Activated T-helper 1 cell treated with anti-CD3 and anti-CD28 coated beads, Interleukin-2, amount 50 U/mL, for 16 hours (primary cell): ENCODE data around the gene NEDD4L.

ENCODE experiments used
- DNase-seq, 2 donors: peaks; one replicate each; pipeline ENCODE4 v3.0.0-alpha.2; 2020; ENCODE audit warnings: low read depth in 1 of 2, low spot score in 1 of 2

Gene NEDD4L

DNA sequence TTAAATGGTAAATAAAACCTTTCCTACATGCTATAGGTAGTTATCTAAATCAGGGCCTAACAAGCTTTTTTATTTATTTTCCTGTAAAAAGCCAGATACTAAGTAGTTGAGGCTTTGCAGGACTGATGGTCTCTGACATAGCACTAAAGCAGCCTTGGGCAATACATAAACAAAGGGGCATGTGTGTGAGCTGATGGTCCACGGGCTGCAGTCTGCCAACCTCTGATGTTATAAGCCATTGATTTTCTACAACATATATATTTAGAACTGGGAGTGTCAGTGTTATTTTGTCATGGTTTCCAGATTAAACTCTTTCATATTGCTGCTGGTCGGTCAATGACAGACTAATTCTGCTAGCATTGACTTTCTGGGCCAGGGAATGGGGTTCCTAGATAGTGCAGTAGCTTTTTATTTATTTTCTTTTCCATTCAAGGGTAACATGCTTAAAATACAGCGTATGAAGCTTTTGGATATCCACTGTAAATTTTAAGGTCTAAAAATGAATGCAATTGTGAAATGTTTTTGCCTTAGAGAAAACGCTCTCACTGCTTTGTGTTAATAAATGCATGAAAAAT, 134.0 kb downstream of the NEDD4L start:
- no peak for DNase-seq

DNA sequence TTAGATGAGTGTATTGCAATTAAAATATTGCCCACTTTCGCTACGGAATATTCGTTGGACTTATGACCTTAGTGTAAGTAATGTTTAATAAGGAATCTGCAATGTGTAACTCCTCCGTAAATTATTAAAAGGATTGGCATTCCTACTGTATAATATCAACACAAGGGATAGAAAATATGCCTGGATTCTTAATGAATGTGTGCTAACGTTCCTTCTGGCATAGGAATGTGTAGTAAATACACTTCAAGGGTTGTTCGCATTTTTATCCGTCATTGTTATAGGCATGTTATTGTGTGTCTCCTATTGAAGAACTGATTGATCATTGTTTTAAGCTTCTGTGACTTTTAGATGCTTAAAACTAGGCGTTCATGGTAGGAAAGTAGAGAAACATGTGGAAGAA, 134.5 kb downstream of the NEDD4L start:
- no peak for DNase-seq

DNA sequence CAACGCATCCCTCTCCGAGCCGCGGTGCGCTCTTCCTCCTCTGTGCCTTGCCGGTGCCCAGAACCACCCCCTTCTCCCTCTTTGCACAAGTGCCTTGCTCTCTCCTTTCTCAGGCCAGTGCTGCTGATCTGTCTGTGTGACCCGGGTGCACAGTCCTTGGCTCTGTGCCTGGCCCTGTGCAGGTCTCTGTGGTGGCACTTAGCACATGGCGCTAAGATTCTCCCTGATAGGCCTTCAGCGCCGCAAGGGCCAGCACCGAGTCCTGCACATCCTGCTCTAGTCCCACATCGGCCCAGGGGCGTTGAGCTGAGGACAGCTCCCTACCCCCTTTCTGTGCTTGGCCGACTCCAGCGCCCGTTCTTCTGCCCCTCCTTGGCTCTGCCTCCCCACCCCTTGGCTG, 136.1 kb downstream of the NEDD4L start:
- no peak for DNase-seq

DNA sequence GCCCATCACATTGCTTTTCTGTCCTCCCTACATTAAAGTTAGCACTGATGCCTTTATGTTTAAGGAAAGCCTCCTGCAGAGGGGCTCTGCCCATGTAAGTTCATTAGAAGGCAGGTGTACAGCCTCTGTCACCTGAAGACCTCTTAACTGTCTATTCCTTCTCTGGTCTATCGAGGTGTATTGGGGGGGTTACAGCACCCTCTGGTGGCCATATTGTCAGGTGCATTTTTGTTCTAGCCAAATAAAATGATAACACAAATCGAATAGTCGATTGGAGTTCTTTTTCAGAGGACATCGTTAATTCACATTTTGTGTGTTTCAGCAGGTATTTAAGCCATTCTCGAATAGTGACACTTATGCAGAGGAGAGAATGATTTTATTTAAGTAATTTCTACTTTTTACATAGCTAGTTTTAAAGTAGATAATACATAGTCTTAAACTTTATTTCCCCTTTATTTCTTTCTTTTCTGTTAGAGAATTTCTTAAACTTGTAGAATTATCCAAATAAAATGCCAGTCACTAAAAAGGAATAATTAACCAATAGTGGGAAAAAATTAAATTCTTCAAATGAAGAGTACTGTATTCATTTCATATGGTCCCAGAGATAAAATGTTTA, 136.8 kb downstream of the NEDD4L start:
- DNase-seq, result peak; percentile 17 to 27

DNA sequence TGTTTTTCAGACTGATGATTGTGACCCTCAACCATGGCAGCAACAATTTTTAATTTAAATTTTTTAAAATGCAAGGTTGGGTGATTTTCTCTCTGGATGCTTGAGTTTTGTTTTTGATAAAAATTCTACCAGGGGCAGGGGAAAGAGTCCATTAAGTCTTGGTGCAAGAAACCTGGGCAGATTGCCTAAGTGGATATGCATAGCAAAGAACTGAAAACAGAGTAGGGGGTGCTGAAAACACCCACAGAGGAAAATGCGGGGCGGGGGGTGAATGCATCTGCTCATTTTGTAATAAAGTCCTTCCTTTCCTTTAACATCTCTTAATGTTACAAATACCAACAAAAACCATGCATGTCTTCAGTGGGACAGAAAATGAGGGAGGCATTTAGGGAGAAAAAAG, 138.0 kb downstream of the NEDD4L start:
- no peak for DNase-seq

DNA sequence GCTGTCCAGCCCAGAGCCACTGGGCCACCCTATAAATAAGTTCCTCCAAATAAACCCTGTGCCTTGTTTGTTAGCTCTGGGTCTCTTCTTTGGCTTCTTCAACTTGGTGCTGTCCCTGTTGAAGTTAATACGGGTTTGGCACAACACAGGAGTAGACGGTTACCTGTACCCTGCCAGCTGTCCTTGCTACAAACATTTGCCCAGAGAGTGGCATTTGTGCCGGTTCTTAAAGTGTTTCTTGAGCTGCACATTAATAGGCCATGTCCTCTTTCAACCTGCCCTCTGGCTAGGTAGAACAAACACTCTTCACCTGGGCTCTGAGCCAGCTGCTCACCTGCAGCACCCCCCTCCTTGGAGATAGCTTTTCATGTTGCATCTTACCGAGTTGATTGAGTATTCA, 139.2 kb downstream of the NEDD4L start:
- no peak for DNase-seq

DNA sequence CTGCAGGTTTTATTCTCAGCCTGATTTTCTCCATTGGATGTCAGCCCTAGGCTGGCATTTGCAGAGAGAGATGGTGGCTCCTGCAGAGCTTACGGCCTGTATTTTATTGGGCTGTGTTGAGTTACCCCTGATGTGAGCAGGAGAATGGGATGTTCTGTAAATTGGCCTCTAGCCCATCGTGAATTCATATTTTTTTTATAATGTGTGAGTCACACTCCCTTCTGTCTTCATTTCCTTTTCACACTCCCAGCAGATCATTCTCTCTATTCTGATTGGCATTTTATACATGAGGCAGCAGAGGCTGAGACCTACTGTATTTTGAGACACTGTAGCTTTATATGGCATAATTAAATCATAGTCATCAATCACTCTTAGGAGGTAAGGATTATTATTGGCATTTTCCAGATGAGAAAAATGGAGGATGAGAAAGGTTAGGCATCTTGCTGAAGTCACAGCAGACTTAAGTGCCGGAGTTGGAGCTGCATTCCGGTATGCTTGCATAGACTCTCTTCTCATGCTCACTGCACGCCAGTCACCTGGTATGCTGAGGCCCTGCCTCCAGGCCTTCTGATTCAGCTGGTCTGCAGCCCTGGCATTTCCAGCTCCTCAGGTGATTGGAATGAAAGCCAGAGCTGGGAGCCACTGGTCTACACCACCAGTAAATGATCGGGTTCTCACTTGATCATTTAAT, 142.4 kb downstream of the NEDD4L start:
- no peak for DNase-seq

DNA sequence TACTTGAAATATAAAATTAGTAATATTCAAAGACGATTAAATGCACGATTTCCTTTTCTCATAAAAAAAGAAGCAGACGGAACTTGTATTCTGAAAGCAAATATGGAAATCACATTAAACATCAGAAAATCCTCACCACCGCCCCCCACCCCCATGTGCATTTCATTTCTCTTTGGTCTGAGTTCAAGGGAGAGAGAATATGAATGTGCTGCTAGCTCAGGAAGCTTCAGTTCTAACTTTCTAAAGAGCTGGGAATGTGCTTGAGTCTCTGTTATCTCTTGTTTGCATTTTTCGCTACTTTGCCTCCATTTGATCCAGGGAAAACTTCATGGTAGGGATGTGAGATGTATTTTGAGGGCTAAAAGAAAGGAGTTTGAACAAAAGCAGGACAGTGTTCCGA, 143.6 kb downstream of the NEDD4L start:
- DNase-seq, result no peak

DNA sequence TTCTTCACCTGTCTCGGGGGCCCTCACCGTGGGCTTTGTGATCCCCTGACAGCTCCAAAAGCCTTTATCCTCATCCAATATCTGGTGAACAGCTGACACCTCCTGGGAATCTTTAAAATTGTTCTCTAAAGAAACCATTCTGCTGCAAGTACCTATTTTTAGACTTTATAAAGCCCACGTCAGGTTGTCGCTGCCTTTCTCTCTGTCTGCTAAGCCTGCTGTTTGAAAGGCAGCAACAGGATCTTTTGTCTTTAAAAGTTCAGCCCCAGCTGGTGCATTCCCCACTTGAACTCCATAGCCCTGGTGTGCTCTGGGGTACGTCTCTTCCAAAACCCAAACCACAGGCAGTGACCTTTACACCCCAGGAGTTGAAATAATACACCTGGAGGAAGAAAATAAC, 145.0 kb downstream of the NEDD4L start:
- DNase-seq, result no peak

DNA sequence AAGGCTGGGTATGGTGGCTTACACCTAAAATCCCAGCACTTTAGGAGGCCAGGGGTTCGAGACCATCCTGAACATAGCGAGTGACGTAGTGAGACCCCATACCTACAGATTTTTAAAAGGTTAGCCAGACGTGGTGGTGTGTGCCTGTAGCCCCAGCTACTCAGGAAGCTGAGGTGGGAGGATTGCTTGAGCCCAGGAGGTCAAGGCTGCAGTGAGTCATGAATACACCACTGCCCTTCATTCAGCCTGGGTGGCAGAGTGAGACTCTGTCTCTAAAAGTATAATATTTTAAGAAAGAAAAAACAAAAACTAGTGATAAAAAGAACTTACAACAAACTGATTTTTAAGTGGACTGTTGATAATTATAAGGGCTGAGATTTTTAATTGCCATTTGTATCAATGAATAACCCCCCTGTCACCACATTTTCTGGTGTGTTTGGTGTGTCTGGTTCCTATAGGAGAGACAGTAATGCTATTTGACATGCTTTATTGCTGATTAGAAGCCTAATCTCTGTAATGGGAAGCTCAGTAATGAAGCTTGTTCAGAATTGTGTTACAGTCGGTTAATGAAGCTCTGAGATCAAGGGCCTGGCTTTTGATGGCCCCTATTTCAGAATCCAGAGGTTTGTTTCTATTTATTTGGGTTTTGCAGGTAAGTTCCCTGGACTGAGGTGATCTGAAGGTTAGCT, 147.0 kb downstream of the NEDD4L start:
- DNase-seq, result no peak

DNA sequence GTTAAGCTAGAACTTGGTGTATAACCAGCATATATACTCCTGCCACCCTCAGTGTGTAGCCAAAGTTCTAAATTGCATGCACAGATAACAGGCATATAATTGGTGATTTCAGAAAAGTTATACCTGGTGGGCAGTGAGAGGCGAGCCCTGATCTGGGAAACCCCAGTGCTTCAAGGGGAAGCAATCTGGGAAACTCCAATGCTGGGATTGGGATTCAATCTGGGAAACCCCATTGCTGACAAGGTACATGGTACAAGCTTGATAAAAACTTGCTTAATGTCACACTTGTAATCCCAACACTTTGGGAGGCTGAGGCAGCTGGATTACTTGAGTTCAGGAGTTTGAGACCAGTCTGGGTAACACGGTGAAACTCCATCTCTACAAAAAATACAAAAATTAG, 147.6 kb downstream of the NEDD4L start:
- DNase-seq, result no peak

DNA sequence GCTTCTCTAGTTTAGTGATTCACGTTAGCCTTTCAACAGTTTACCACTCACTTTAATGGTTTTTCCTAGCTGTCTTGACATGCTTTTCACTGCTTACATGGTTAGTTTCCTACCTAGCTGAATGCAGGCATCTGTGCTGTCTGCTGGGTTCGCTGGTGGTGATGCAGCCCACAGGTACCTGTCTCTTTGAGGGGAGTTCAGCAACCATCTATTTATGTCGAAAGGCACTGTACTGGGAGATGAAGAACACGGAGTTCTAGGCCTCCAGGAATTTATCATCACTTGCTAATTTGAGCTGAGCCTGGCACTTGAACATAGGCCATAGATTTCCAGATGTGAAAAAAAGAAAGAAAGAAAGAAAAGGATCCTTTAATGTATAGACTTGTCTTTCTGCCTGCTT, 148.5 kb downstream of the NEDD4L start:
- no peak for DNase-seq

DNA sequence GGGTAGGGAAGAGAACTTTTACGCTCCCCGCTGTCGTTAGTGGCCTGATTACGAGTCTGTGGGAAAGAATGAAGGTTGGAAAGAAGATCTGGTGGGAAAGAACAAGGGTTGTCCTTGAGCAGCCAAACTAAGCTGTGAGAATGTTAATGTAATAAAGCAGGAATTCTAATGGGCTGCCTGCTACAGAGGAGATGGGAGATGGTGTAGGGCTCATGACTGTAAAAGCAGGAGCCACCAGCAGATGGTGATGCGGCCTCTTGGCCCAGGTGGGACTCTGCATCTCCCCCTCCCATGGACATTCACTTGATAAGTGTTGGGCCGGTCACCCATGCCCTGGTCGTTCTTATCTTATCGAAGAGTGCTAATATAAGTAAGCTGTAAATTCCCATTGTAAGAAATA, 150.0 kb downstream of the NEDD4L start:
- no peak for DNase-seq

DNA sequence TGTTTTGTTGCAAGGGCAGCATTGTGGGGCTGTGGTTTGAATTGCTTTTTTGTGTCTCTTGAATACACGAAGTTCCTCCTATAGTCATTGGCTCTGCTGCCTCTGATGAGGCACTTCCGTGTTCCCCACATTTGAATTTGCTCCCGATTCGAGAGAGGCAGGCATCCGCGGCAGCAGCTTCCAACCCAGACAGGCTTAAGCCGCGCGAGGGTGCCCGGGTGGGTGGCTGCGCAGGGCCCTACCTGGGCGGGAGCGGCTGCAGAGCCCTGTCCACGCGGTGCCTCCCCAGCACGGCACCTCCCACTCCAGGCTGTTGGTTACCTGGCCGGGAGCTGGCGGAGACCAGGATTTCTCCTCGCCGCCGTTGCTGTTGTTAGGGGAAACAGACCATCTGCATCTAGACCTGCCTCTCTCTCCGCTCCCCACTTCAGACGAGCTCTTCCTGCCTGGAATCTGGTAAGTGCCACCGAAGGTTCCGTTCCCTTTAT, 151.3 kb downstream of the NEDD4L start:
- DNase-seq, result no peak

DNA sequence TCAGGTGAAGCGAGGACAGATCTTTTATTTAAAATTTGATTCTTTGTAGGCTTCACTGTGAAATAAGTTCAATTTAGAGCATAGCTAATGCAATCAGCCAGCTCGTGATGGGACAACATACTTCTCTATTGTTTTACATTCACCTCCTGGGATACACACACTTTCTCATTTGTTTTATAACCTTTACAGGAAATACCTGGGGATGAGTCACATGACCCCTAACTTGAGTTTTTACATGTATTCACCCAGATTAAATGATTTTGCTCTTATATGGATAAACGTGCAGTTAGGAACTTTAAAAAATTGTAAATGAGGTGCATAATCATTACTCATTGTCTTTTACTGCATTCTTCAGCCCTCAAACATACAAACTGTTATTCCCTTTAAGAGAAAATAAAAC, 152.1 kb downstream of the NEDD4L start:
- no peak for DNase-seq

DNA sequence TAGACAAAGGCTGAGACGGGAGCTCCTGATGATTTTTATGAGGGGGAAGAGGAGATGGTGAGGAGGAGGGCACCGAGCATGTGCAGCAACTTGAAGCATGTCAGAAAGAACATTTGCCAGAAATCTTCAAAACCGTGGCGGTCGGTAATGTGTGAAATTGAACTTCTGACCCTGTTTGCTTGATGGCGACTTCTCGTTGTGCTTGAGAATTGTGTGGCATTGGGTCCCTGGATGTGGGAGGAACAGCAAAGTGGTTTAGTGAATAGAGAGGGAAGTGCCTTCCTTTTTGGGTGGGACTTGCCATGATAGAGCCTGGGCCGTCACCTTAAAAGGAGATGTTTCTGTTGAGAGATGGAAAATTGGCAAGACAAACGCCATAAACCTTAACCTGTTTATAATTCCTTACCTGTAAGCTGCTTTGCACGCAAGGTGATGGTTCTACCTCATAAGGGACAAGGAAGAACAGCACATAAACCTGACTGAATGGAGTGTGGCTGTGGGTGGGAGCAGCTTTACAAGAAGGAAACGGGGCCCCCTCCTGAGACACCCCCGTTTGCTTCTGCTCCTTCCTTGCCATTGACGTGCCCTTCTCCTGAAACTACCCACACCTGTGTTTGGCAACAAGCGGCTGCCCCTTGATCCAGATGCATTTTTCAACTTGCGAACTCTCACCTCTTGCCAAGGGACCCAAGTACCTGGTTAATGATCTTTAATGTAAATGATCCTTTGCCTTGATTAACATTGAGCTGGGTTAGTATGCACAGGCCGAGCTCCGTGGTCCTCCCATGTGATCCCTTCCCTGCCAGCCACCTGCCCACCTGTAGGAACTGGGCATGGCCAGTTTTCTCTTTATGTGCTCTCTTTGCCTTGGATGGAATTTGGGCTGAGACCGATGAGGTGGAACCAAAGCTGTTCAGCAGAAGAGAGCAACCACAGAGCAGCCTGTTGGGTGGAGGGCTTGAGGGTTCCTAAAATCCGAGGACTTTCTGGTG, 153.2 kb downstream of the NEDD4L start:
- no peak for DNase-seq

DNA sequence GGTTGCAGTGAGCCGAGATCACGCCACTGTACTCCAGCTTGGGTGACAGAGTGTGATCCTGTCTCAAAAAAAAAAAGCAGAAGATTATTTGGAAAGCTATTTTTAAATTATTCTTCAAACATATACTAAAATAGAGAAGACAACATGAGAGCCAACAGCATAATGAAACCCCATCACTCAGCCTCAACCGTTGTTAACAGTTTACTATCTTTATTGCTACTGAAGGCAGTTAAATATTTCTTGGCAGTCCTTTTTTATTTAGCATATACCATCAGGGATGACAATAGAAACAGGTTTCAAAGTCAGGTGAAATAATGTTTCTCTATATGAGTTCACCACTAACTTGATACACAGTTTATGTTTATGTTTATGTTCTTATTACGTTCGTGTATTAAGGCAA, 157.2 kb downstream of the NEDD4L start:
- no peak for DNase-seq

DNA sequence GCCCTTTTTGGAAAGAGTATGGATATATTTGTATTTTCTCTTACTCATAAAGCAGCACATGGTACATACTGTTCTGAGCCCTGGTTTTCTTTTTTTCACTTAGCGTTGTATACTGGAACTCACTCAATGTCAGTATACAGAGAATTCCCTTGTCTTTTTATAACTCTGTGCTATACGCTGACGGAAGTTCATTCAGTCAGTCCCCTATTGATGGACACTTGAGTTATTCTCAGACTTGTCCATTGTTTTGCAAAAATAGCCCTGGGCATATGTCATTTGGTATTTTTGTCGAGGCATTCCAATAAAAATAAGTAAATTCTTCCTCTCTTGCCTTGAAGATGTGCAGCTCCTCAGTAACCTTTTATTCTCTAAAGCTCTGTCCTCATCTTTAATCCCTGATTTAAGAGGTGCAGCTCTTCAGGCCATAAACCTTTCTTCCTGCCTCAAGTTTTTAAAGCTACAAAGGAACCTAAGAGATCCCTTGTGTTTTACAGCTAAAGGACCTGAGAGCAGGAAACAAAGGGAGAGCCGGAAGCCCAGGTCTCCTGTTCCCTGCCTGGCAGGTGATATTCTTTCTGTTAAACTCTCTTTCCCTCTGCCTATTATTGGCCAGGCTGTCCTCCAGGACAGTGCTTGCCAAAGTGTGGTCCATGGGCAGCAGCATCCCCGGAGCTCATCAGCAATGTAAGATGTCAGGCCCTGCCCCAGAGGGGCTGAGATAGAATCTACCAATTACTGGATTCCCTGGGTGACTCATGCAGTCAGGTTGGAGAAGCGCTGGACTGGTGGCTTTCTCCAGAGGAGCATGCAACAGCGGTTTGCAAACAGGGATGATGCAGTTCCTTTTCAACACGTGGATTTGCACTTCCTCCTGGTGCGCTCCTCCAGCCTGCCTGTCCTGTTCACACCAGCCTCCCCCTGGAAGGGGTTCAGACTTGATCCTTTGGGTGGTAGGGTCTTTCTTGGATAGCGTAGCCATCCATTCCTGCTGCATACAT, 158.0 kb downstream of the NEDD4L start:
- no peak for DNase-seq

DNA sequence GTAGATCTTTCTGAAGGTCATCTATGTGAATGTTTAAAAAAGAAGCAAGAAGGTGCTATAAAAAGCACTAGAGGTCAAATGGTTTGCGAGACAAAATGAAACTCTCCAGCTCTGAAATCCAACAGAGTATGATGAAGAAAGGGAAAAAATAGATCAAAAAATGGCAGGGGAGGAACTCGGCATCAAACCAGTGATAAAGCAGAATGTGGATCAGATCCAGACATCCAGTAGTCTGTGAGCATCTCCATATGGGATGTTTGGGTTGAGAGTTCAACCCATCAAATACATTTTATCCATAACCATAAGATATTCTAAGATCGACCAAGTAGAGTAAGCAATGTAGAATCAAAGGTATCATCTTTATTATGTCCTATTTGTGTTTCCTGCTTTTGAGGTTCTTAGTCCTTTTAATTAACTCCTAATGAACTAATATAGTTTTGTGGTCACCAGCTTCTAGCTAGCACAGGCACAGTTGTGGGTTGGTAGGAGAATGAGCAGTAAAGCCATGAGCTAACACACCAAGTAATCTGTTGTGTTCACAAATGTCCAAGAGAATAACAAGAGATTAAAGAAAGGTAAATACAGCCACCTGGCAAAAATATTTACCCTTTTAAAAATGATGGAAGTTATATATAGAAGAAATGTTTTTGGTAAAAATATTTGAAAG, 160.9 kb downstream of the NEDD4L start:
- DNase-seq, result no peak
